ENCODE measurements around the gene STKLD1.
"Not testable (repeated sequence)": the region's sequence is repeated elsewhere in the genome, so short reads cannot be mapped to it uniquely, and the experiment has no call there.

The STKLD1 gene

GRCh38 chr9:133375724-133376654 lies at the start of gene STKLD1, which contains the start of gene SURF4:
Gene STKLD1, plus strand, starts transcription at chr9:133376366. Its CDS starts 108 bp downstream, at chr9:133376474.
Gene SURF4, minus strand, starts transcription at chr9:133376060. Its CDS starts 91 bp downstream, at chr9:133375969.
- peak; percentile 96 to 98 for DNase-seq

GRCh38 chr9:133327021-133327420 lies 49.1 kb upstream of the STKLD1 start:
- not testable (repeated sequence) for DNase-seq

GRCh38 chr9:133327834-133328484 lies 48.2 kb upstream of the STKLD1 start:
- DNase-seq, result no peak

- DNase-seq, result not testable (repeated sequence)
Observed at GRCh38 chr9:133329306-133330156, 46.6 kb upstream of the STKLD1 start.

GRCh38 chr9:133331221-133331620 lies 44.9 kb upstream of the STKLD1 start:
- no peak for DNase-seq

GRCh38 chr9:133331641-133332380 lies 44.4 kb upstream of the STKLD1 start:
- DNase-seq, result no peak

- DNase-seq, result no peak
Observed at GRCh38 chr9:133332381-133332730, 43.8 kb upstream of the STKLD1 start.

GRCh38 chr9:133333011-133333410 lies 43.2 kb upstream of the STKLD1 start:
- no peak for DNase-seq

- DNase-seq, result no peak
Observed at GRCh38 chr9:133333566-133333965, 42.6 kb upstream of the STKLD1 start.

GRCh38 chr9:133334161-133334560 lies 42.0 kb upstream of the STKLD1 start:
- DNase-seq, result no peak

GRCh38 chr9:133334888-133335287 lies 41.3 kb upstream of the STKLD1 start:
- not testable (repeated sequence) for DNase-seq

- peak; percentile 94 to 96 for DNase-seq
Observed at GRCh38 chr9:133335924-133336811, 40.0 kb upstream of the STKLD1 start, which contains the start of gene SURF6. Gene SURF6, minus strand, starts transcription at chr9:133336188. Its CDS starts 56 bp downstream, at chr9:133336132.

- DNase-seq, result no peak
Observed at GRCh38 chr9:133339641-133340040, 36.5 kb upstream of the STKLD1 start.

GRCh38 chr9:133340256-133340655 lies 35.9 kb upstream of the STKLD1 start:
- no peak for DNase-seq

- peak in 1 of 2 donors; percentile 16 for DNase-seq
Observed at GRCh38 chr9:133340916-133341315, 35.2 kb upstream of the STKLD1 start.

- no peak for DNase-seq
Observed at GRCh38 chr9:133341369-133342068, 34.6 kb upstream of the STKLD1 start.

GRCh38 chr9:133342069-133342406 lies 34.1 kb upstream of the STKLD1 start:
- DNase-seq, result no peak

GRCh38 chr9:133342570-133342969 lies 33.6 kb upstream of the STKLD1 start:
- no peak for DNase-seq

- DNase-seq, result no peak
Observed at GRCh38 chr9:133344071-133344470, 32.1 kb upstream of the STKLD1 start.

GRCh38 chr9:133344979-133345378 lies 31.2 kb upstream of the STKLD1 start:
- DNase-seq, result no peak

- DNase-seq, result no peak
Observed at GRCh38 chr9:133345596-133345995, 30.6 kb upstream of the STKLD1 start.
